Brain microvascular endothelial cell (primary cell): ENCODE results near the gene ALDH6A1.

Experiments used
- DNase-seq: peaks from one replicate; pipeline ENCODE4 v3.0.0-alpha.2; 2020
- H3K27ac ChIP-seq: fragments of 250-450 bp; sonication (Bioruptor Pico); 2 replicates; pipeline ENCODE4 v1.5.1; 2020; ENCODE audit warnings: mild to moderate bottlenecking, moderate library complexity
- H3K27me3 ChIP-seq: fragments of 250-450 bp; sonication (Bioruptor Pico); replicated peaks from 2 replicates; pipeline ENCODE4 v1.5.1; 2020; ENCODE audit warnings: mild to moderate bottlenecking
- H3K36me3 ChIP-seq: fragments of 250-450 bp; sonication (Bioruptor Pico); replicated peaks from 2 replicates; pipeline ENCODE4 v1.5.1; 2020; ENCODE audit warnings: mild to moderate bottlenecking
- H3K4me3 ChIP-seq: 2 replicates; pipeline ENCODE4 v1.5.1; 2011; ENCODE audit warnings: low read depth, mild to moderate bottlenecking, control low read depth, low read length, moderate library complexity
- in situ Hi-C: cut with HindIII; loops from 2 replicates; pipeline ENCODE4 v1.10.0; 2017; ENCODE audit warnings: low sequenced_read_pairs, low pct_ligation_motif_present
- TF ChIP-seq, protein P1 (sequence below): IDR thresholded peaks from 2 replicates; pipeline ENCODE4 v1.5.1; 2011; ENCODE audit warnings: low read depth, mild to moderate bottlenecking, moderate library complexity, low read length, control low read depth, inconsistent platforms; ENCODE audit errors: missing control alignments

Gene ALDH6A1

DNA sequence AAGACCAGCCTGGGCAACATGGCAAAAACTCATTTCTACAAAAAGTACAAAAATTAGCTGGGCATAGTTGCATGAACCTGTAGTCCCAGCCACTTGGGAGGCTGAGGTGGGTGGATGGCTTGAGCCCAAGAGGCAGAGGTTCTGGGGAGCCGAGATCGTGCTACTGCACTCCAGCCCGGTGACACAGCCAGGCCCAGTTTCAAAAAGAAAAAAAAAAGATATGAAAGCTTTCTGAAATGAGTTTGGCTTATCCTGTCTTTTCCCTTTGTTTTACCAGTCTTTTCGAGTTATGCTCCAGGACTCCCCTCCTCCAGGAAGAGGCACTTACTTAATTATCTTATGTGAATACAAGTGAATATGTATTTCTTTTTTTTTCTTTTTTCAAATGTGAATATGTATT, 61.9 kb downstream of the ALDH6A1 start:
- Histone ChIP-seq H3K4me3 (no peak overlapping the region), H3K36me3 (no peaks in the 10 kb centered on the region), H3K27me3 (no peaks in the 10 kb centered on the region), H3K27ac (no peak overlapping the region)
- TF ChIP-seq, protein P1, sequence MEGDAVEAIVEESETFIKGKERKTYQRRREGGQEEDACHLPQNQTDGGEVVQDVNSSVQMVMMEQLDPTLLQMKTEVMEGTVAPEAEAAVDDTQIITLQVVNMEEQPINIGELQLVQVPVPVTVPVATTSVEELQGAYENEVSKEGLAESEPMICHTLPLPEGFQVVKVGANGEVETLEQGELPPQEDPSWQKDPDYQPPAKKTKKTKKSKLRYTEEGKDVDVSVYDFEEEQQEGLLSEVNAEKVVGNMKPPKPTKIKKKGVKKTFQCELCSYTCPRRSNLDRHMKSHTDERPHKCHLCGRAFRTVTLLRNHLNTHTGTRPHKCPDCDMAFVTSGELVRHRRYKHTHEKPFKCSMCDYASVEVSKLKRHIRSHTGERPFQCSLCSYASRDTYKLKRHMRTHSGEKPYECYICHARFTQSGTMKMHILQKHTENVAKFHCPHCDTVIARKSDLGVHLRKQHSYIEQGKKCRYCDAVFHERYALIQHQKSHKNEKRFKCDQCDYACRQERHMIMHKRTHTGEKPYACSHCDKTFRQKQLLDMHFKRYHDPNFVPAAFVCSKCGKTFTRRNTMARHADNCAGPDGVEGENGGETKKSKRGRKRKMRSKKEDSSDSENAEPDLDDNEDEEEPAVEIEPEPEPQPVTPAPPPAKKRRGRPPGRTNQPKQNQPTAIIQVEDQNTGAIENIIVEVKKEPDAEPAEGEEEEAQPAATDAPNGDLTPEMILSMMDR = no peak
- no peak for DNase-seq
- in situ Hi-C loops = no loop called here

DNA sequence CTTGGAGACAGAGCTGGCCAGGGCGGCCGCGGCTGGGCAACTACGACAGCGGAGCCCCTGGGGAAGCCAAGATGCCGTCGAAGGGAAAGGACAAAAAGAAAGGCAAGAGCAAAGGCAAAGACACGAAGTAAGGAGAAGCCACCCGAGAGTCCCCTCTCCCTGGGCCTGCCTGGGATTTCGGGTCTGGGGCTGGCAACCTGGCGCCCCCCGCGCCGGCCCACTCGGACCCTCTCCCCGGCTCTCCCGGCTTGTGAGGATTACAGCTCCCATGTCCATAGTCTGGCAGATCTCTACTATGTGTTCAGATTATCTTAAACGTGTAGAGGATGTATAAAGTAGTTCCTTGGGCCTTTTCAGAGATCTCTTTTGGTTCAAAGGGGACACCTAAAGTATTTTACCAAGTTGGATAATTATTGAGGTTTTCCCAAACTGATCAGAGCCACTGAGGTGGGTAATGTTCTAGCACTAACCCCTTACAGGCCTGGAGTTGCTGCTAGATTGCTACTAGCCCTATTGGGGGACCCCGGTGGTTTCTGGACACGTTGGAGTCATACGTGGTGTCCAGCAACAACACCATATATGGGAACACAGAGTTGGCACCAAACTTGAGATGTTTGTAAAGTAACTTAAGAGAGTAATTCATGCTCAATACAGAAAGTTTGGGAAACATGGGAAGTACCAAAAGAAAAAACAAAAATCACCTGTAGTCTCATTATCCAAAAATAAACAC, 64.7 kb downstream of the ALDH6A1 start:
- peak overlapping the region; percentile 93 for H3K27ac ChIP-seq
- in situ Hi-C loops = no loop called here
- H3K27me3 ChIP-seq = no peaks in the 10 kb centered on the region
- DNase-seq = peak; percentile 60
- TF ChIP-seq, protein P1 = no peak
- no peaks in the 10 kb centered on the region for H3K36me3 ChIP-seq
- peak overlapping the region; percentile 93 for H3K4me3 ChIP-seq

DNA sequence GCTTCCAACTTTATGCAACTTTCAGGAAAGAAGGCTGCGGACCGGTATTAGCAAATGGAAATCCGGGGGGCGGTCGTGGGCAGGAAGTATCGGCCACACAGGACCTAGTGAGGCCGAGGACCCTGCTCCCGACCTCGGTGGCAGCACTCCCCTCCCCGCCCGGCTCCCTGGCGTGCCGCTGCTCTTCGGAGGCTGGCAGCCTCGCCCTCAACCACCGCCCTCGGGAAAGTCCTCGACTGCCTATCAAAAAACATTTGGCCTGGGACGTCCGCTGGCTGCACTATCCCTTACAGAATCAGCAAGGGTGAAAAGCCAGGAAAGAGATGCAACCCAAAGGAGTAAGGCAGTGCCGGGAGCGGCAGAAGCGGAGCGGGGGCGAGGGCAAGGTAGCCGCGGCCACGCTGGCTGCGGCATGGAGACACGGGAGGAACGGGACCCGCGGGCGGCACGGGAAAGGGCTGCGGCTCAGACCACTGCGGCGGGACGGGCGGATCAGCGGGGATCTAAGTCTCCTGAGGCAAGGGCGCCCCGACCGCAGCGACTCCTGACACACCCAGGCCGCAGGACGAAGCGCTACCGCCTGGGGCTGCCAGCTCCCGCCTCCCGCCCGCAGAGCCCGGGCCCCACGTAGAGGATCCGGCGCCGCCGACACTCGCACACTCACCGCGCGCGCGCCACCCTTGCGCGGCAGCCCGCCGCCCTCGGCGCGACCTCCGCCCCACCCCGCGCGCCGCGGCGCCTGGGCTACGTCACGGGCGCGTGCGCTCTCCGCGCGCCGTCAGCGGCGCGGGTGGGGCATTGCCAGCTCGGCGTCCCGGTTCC, 65.5 kb downstream of the ALDH6A1 start, which contains the start of the genes BBOF1 and ENTPD5:
Gene BBOF1 (plus strand): TSS at position 764 of the 822 bp plus-strand sequence. CDS start 130 bp downstream, outside the sequence.
Gene ENTPD5 (minus strand): TSS at position 703 of the 822 bp plus-strand sequence. CDS start 31,186 bp downstream, outside the sequence.
- TF ChIP-seq, protein P1 = no peak
- Histone ChIP-seq H3K27me3 (no peaks in the 10 kb centered on the region), H3K4me3 (peak within 1 kb of the TSS; percentile 93), H3K36me3 (no peaks in the 10 kb centered on the region), H3K27ac (peak within 1 kb of the TSS; percentile 93)
- DNase-seq = peak; percentile 63
- in situ Hi-C loops = no loop called here

DNA sequence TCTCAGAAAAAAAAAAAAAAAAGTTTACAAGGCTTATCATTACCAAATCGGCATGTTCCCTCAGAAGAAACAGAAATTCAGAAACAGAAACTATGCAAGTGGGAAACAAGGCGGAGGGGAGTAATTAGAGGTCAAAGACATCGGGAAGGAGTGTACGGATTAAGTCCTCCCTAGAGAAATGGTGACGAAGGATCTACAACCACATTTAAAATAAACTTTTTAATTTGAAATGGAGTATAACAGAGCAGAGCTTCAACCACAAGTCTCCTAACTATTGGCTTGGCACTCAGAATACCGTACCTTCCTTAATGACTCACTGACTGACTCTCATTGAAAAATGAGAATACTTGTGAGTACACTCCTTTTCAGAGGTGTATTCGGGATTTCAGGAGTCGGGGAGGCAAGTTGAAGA, 66.1 kb downstream of the ALDH6A1 start:
- no peaks in the 10 kb centered on the region for H3K36me3 ChIP-seq
- H3K27ac ChIP-seq = peak overlapping the region; percentile 93
- no peak for DNase-seq
- peak overlapping the region; percentile 93 for H3K4me3 ChIP-seq
- TF ChIP-seq, protein P1 = no peak
- in situ Hi-C loops = no loop called here
- no peaks in the 10 kb centered on the region for H3K27me3 ChIP-seq

DNA sequence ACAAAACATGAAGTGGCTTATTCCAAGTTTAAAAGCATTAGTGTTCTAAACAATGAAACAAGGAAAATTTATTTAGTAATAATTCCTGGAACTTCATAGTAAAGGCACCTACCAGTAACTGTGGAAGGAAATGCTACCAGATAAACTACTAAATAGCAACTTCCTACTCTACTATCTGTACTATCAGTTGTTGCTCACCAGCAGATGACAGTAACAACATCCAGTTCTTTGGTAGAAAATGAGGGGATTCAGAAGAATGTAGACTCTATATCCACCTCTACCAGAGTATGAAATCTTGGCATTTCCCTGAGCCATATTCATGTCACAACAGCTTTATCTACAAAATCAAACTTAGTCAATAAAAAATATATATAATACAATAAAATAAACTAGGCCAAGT, 68.3 kb downstream of the ALDH6A1 start:
- TF ChIP-seq, protein P1 = no peak
- Histone ChIP-seq H3K36me3 (no peaks in the 10 kb centered on the region), H3K27me3 (no peaks in the 10 kb centered on the region), H3K4me3 (no peak overlapping the region), H3K27ac (no peak overlapping the region)
- DNase-seq = no peak
- in situ Hi-C loops = no loop called here
